Stimulated activated CD8-positive, alpha-beta memory T cell treated with anti-CD3 and anti-CD28 coated beads, Interleukin-7, amount 100 ng/mL, for 1 hour (primary cell): ENCODE results near the gene IL11.
A peak's percentile ranks its signal among the peaks of the same experiment; 100 is the strongest.
"Not testable (repeated sequence)": the region's sequence is repeated elsewhere in the genome, so short reads cannot be mapped to it uniquely, and the experiment has no call there.

Source experiments
- DNase-seq, 2 donors: peaks; one replicate each; pipeline ENCODE4 v3.0.0-alpha.2; 2020; ENCODE audit warnings: low read depth in 2 of 2

IL11 gene

GRCh38 chr19:55370305-55370988 is at the start of gene IL11:
TSS of gene IL11 (minus strand) at chr19:55370463. CDS start at chr19:55370310, 153 bp downstream.
- DNase-seq: no peak

DNA sequence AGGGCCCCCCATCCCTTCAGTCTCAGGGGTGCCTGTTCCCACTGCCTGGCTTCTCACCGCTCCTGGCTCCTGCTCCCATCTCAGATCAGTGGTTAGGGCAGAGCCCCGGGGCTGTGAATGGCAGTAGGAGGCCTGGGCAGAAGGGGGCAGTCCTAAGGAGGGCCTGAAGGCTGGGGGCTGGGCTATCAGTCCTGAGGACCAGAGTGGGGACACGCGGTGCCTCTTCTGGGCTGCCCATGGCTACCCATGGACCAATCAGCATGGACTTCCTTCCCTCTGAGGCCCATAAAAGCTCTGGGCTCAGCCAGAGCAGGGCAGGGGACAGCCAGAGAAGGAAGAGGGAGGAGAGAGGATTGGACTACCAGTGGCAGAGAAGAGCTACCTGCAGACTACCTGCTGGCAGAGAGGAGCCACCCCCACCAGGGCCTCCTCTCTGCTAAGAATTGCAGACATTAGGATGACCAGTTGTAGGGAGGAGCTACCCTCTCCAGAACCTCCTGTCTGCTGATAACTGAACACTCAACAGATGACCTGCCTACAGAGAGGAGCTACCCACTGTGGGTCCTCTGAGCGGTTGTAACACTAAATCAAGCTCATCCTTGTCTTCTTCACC is 49.5 kb upstream of the IL11 start:
- DNase-seq: no peak

DNA sequence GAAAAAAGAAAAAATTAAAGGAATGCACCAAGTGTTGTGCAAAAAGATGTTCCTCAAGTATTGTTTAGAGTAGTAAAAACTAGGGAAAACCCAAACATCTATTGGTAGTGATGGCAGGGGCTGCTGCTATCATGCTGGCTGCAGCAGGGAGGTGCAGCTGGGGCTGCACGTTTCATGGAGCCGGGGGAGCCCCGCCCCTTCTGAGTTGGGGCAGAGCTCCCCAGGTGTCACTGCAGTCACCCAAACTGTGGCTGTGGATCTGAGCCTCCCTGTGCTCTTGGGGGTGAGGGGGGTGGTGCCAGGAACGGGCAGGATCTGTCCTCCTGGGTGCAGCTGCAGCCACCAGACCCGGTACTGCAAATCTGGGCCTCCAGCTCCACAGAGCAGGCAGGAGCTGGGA is 48.8 kb upstream of the IL11 start:
- no peak for DNase-seq

DNA sequence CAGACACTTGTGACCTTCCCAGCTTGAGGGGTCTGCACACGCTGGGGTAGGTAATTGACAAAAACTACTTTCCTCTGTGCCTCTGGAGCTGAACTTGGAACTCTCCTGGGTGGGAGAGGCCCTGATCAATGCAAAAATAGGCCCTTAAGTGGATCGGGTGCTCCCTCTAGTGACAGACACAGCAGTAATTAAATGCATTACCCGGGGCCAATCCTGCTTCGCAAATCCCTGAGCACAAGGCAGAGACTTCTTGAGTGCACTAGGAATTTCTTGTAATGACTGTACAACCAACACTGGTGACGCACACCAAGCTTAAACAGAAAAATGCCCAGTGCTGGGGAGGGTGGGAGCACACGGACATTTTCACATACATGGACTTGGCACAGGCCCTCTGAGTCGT is 47.9 kb upstream of the IL11 start:
- peak in 1 of 2 donors; percentile 19 for DNase-seq

DNA sequence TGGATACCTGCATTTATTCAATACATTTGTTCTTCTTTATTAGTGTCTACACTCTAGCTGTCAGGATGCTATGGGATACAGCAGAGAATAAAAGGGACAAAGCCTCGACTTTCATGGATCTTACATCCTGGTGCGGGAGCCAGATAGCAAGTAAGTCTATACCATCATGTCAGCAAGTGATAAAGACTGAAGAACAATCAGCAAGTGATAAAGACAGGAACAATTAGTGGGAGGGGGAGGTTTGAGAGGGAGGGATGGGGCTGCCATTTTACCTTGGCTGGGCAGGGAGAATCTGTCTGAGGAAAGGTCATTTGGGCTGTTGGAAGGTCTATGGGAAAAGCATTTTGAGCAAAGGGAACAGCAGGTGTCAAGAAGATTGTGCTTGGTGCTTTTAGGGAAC is 39.9 kb upstream of the IL11 start:
- DNase-seq: no peak

DNA sequence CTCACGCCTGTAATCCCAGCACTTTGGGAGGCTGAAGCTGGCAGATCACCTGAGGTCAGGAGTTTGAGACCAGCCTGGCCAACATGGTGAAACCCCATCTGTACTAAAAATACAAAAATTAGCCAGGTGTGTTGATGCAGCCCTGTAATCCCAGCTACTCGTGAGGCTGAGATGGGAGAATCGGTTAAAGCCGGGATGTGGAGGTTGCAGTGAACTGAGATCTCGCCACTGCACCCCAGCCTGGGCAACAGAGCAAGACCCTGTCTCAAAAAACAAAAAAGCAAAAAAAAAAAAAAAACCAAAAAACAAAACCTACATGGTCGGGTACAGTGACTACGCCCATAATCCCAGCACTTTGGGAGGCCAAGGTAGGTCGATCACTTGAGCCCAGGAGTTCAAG is 38.9 kb upstream of the IL11 start:
- DNase-seq: not testable (repeated sequence)

DNA sequence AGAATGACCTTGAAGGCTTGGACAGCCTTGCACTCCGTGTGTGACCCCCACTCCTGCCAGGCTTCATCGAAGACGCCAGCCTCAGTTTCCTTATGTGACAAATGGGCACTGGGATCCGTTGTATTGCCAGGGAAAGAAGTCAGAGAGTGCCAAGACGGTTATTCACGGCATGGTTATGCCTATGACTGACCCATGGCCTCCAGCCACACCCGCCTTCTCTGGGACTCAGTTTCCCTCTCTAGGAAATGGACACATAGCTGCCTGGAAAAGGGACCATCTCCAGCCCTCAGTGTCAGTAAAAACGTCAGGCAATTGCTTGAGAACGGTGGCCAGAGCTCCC is 38.2 kb upstream of the IL11 start:
- DNase-seq: no peak

DNA sequence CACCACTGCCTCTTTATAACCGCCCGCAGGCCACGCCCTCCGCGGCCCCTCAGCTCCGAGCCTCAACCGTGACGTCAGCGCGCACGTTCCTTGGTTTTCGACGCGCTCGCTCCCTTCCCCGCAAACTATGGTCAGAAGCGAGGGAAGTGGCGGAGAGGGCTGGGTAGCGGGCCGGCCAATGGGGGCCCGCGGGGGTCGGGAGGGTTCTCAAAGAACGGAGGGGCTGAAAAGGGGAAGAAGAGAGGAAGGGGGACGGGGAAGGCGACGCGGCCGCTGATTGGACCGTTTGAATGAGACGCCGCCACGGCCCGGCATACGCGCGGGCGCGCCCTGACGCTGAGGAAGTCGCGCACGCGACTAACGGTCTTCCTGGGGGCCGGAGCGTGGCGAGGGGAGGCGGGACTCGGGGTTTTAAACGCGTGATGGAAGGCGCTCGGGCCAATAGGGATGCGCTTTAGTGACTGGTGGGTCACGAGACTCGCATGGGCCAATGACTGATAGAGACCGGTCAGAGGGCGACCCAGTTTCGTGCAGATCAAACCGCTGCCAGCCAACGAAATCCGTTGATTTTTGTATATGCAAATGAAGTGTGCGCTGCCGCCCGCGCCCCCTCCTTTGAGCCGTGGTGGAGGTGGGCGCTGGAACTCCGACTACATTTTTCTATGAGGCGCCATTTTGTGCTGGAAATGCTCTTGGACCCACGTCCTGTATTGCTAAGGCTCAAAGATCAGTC is 37.7 kb upstream of the IL11 start:
- DNase-seq: peak; percentile 90 to 91

DNA sequence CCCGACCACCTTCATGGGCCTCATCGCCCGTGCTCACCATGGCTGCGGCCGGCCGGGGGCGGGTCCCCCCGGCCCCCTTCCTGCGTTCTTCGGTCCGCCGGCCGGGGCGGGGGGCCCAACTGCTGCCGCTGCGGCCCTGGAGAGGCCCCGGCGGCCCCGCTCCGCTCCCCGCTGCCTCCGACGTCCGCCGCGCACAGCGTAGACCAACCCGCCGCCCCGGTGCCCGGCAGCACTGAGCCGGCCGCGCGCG is 37.2 kb upstream of the IL11 start, which contains the start of gene UBE2S:
TSS of gene UBE2S (minus strand) at position 239 of the 250 bp plus-strand sequence. CDS start at position 40, 199 bp downstream.
- not testable (repeated sequence) for DNase-seq

- DNase-seq: no peak
Measured at GRCh38 chr19:55406826-55407549, 36.7 kb upstream of the IL11 start.

DNA sequence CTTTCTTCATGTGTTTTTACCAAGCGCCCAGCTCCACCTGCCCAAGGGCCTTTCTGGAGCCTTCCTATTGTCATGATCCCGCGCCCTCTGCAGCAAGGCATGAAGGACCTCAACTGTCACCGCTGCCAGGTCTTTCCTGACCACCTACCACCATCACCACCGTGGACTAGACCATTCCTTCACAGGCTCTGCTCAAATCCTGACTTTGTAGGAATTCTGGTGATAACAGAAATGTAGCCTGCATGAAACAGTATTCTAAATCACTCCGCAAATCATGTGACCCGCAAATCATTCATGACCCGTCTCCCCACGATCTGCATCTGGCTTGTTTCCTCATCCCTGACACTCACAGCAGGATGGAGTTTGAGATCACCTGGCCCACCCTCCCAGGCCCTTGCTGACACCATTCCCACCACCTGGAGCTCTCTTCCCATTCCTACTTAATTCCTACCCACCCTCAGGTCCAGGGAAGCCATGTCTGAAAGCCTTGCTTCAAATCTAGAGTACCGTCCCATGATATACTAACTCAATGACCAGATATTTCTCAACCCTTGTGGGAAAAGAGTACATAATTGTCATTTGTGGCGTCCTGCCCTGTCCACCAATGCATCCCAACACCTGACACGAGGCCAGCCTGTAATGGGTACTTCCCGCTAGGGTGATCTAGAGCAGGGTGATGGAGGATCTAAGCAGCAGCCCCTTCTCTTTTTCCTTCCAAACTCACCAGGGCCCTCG is 36.0 kb upstream of the IL11 start:
- no peak for DNase-seq

- DNase-seq: no peak
Measured at GRCh38 chr19:55405638-55406037, 35.4 kb upstream of the IL11 start.

DNA sequence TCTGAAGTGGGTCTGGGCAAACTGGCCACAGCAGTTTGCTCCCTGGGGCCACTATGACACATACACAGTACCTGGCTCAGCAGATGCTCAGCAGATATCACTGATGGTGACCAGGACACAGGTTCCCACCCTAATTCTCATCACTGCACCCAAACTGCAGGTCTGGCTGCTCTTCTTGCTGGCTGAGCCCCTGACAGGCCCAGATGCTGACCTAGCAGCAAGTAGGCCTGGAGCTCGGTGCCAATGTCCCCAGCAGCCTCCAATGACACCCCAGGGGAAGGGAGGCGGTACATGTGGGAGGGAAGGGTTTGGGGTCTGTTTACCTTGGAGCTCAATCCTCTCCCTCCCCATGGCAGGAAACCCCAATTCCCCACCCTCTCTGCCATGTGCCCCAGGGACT is 32.2 kb upstream of the IL11 start:
- DNase-seq: no peak

GRCh38 chr19:55401390-55401789 is 31.1 kb upstream of the IL11 start:
- not testable (repeated sequence) for DNase-seq

DNA sequence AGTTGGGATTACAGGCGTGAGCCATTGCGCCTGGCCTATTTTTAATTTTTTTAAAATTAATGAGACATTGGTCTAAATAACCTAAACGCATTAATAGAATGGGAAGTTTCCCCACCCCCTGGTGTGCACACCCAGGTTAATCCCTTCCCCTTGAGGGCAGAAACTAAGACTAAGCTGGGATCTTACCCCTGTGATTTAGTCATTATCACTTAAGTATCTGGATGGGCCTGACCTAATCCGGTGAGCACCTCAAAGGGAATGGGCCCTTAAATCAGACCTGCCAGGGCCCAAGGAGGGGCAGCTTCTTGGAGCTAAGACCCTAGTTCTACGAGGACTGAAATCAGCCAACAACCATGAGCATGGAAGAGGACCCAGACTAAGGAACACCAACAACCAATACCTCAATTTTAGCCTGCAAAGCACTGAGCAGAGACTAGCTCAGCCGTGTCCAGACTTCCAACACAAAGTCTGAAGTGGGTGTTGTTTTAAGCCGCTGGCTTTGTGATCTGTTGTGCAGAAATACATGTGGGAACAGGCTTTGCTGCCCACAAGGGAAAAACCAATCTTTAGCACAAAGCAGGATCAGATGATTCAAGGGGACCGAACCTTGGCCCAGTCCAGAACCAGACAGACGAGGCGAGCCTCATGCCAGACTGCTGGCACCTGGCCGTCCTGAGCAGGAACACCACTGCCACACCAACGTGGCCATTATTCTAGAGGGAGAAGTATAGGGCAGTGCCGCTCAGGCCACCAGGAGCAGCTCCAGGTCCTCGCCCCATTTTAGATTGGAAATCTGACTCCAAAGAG is 30.2 kb upstream of the IL11 start:
- no peak for DNase-seq

DNA sequence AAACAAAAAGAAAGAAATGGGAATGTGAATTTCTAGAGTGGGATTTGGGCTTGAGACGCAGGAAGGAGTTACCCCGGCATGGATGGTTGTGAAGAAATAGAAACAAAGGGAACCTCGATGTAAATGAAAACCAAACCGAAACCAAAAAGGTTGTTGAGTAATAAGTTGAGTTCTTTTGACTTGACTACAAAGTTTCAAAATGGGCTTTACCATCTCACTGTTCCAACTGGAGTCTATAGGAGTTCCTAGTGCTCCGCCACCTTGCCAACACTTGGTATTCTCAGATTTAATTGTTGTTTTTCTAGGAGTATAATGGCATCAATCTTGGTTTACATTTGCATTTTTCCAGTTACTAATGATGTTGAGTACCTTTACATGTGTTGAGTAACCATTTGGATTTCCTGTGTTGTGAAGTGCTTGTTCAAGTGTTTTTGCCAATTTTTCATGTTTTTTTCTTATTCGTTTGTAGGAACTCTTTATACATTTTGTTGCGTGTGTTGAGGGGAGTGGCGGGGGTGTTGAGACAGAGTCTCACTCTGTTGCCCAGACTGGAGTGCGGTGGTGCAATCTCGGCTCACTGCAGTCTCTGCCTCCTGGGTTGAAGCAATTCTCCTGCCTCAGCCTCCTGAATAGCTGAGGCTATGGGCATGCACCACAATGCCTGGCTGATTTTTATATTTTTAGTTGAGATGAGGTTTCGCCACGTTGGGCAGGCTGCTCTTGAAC is 28.1 kb upstream of the IL11 start:
- no peak for DNase-seq

DNA sequence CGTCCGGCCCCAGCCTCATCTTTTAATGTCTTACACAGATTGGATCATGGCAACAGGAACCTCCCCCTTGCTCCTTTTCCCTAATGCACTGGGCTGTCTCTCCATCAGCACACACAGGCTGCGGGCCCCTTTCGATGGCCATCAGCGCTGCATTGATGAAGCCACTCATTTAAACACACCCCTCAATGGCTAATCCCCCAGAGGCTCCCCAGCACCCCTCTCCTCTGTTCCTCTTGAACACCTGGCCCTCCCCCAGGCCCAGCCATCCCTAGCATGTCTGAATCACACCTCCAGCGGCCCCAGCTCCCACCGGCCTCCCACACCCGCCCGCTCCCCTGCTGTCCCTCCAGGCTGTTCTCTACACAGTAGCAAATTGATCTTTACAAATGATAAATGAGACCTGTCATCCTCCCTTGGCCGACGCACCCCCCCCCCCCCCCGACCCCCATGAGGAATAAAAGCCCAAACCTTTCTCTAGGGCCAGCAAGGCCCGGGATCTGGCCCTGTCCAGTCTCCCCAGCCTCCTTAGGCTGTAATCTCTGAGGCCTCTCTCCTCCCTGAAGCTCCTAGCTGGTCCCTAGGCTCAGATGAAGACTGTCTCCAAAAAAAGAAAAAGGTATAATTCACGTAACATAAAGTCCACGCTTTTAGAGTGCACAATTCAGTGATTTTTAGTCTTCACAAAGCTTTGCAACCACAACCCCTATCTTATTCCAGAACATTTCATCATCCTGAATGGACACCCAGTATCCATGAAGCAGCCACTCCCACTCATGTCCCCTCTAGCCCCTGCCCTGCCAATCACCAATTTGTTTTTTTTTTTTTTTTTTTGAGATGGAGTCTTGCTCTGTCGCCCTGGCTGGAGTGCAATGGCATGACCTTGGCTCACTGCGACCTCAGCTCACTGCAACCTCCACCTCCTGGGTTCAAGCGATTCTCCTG is 22.8 kb upstream of the IL11 start:
- DNase-seq: no peak

DNA sequence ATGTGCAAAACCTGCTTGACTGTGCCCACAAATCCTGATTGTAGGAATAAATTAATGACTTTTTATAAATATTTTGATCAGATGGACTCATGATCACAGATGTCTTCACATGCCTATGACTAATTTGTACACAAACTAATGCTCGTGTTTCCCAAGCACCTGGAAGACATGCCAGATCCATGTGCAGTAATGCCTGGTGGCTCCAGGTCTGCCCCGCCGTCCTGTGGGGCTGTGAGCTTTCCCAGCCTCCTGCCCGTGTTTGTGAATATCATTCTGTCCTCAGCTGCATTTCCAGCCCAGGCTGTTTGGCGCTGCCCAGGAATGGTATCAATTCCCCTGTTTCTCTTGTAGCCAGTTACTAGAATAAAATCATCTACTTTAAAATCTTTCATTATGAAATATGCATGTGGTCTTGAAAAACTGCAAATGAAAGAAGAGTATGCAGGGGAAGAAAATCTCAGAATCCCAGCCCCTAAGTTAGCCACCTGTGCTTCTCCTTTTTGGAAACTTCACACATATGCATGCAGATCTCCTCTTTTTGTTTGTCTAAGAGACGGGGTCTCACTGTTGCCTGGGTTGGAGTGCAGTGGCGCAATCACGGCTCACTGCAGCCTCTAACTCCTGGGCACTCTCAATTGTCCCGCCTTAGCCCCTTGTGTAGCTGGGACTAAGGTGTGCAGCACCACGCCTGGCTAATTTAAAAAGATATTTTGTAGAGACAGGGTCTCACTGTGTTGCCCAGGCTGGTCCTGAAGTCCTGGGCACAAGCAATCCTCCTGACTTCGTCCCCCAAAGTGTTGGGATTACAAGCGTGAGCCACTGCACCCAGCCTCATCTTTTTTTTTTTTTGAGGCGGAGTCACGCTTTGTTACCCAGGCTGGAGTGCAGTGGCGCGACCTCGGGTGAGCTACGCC is 21.7 kb upstream of the IL11 start:
- no peak for DNase-seq
